Neural progenitor cell (in vitro differentiated cells): ENCODE measurements around the gene SPOCK1. TPM values are rescaled to one million over a fixed set of nuclear protein-coding genes. Genes with fewer than 3 reads are reported as not detected.

Source experiments
- DNase-seq: peaks from one replicate; pipeline ENCODE4 v3.0.0-alpha.2; 2016; ENCODE audit warnings: low spot score
- H2AFZ ChIP-seq: fragments of 200-600 bp; sonication (generic); replicated peaks from 2 replicates; pipeline ENCODE4 v1.6.1; 2016; ENCODE audit warnings: antibody characterized with exemption
- H3F3A ChIP-seq: fragments of 200-600 bp; sonication (generic); 2 replicates; pipeline ENCODE4 v1.6.1; 2016; ENCODE audit warnings: antibody characterized with exemption, low read depth
- H3K27ac ChIP-seq: fragments of 200-600 bp; sonication (generic); 2 replicates; pipeline ENCODE4 v1.5.1; 2016; ENCODE audit warnings: mild to moderate bottlenecking
- H3K27me3 ChIP-seq: fragments of 200-600 bp; sonication (generic); 2 replicates; pipeline ENCODE4 v1.6.1; 2016; ENCODE audit warnings: mild to moderate bottlenecking, moderate library complexity
- H3K36me3 ChIP-seq: fragments of 200-600 bp; sonication (generic); 2 replicates; pipeline ENCODE4 v1.5.1; 2016
- H3K4me1 ChIP-seq: fragments of 200-600 bp; sonication (generic); 2 replicates; pipeline ENCODE4 v1.6.1; 2016; ENCODE audit warnings: mixed run types
- H3K4me2 ChIP-seq: fragments of 200-600 bp; sonication (generic); 2 replicates; pipeline ENCODE4 v1.6.1; 2016
- H3K4me3 ChIP-seq: fragments of 200-600 bp; sonication (generic); 2 replicates; pipeline ENCODE4 v1.5.1; 2016
- H3K79me2 ChIP-seq: fragments of 200-600 bp; sonication (generic); 2 replicates; pipeline ENCODE4 v1.6.1; 2016; ENCODE audit warnings: low read depth
- H3K9ac ChIP-seq: fragments of 200-600 bp; sonication (generic); 2 replicates; pipeline ENCODE4 v1.6.1; 2016
- H3K9me3 ChIP-seq: fragments of 200-600 bp; sonication (generic); 2 replicates; pipeline ENCODE4 v1.5.1; 2016; ENCODE audit warnings: low read depth
- H4K20me1 ChIP-seq: fragments of 200-600 bp; sonication (generic); 2 replicates; pipeline ENCODE4 v1.6.1; 2016; ENCODE audit warnings: low read depth
- H3K27ac Mint-ChIP-seq: 3 replicates; pipeline ENCODE4 v1.8.0; 2021; ENCODE audit warnings: mixed read lengths
- H3K27me3 Mint-ChIP-seq: 2 replicates; pipeline ENCODE4 v1.8.0; 2022; ENCODE audit warnings: low read depth, mild to moderate bottlenecking, inconsistent platforms, moderate library complexity, mixed read lengths; ENCODE audit not compliant: insufficient read depth
- H3K36me3 Mint-ChIP-seq: 3 replicates; pipeline ENCODE4 v1.8.0; 2021; ENCODE audit warnings: mixed read lengths
- H3K4me1 Mint-ChIP-seq: 3 replicates; pipeline ENCODE4 v1.8.0; 2021; ENCODE audit warnings: mixed read lengths
- H3K4me3 Mint-ChIP-seq: 3 replicates; pipeline ENCODE4 v1.8.0; 2021; ENCODE audit warnings: mild to moderate bottlenecking, moderate library complexity, mixed read lengths
- H3K9me3 Mint-ChIP-seq: 3 replicates; pipeline ENCODE4 v1.8.0; 2020; ENCODE audit warnings: mixed read lengths
- EZH2 ChIP-seq: fragments of 200-600 bp; sonication (generic); IDR thresholded peaks from 2 replicates; pipeline ENCODE4 v1.6.1; 2017; ENCODE audit warnings: antibody characterized with exemption, mild to moderate bottlenecking, moderate library complexity
- EZH2phosphoT487 ChIP-seq: fragments of 200-600 bp; sonication (generic); IDR thresholded peaks from 2 replicates; pipeline ENCODE4 v1.6.1; 2017; ENCODE audit warnings: antibody characterized with exemption
- total RNA-seq: library from RNA; depleted of rRNA; stranded (reverse); fragments of >200 nt; gene quantifications from 2 replicates; pipeline ENCODE4 v1.2.3, GENCODE V29; 2015; ENCODE audit warnings: low replicate concordance
- TF ChIP-seq, protein P1 (sequence below): fragments of 200-600 bp; sonication (generic); IDR thresholded peaks from 2 replicates; pipeline ENCODE4 v1.5.1; 2017; ENCODE audit warnings: antibody characterized with exemption, mild to moderate bottlenecking

The SPOCK1 gene
- total RNA-seq, 1 donor from 2014 or later: 6.9 TPM

DNA sequence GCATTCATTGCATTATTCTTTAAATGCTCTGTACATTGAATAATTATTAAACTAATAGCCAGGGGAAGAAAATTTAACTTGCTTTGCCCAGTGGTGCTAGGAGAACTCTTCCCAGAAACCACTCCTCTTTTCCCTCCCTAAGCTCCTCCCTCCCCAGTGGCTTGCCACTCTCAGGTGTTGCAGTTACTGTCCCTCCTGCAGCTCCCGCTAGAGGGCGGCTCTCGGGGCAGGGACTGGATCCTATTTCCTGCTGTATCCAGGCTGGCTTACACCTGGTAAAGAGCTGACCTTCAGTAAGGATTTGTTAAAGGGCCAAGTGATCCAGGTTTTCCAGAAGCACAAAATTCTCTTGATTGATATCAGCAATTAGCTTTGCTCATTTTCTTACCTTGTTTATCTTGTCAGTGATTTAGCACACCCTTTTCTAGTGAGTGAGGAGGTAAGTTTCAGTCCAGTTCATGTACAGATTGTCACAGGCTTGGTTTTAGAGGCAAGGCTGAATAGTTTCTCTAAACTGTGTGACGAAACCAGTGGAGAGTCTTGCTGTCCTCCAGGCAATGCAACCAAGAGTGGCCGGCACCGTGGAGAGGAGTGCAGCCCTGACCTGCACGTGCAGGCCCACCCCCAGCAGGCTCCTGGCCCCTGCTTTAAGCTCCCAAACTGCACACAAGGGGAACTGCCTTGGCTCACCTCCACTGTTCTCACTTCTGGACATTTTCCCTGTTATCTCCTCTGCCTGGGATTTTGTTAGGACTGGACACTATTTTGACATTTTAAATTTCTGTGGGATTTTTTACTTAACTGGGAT lies 423.8 kb downstream of the SPOCK1 start:
- H3K36me3 ChIP-seq: no peaks in the 10 kb centered on the region
- no peak overlapping the region for H3K27ac ChIP-seq
- no peak overlapping the region for H3K9ac ChIP-seq
- no peaks in the 10 kb centered on the region for H3K36me3 Mint-ChIP-seq
- peaks cover 25% of the 10 kb centered on the region for H3K4me1 Mint-ChIP-seq
- peaks cover 5% of the 10 kb centered on the region for H3K4me1 ChIP-seq
- H2AFZ ChIP-seq: no peak overlapping the region
- DNase-seq: peak; percentile 85
- peaks cover 8% of the 10 kb centered on the region for H3K27me3 Mint-ChIP-seq
- H3K4me2 ChIP-seq: no peak overlapping the region
- no peak overlapping the region for H3K4me3 Mint-ChIP-seq
- no peaks in the 10 kb centered on the region for H3K27me3 ChIP-seq
- TF ChIP-seq EZH2: no peak
- TF ChIP-seq, protein P1, sequence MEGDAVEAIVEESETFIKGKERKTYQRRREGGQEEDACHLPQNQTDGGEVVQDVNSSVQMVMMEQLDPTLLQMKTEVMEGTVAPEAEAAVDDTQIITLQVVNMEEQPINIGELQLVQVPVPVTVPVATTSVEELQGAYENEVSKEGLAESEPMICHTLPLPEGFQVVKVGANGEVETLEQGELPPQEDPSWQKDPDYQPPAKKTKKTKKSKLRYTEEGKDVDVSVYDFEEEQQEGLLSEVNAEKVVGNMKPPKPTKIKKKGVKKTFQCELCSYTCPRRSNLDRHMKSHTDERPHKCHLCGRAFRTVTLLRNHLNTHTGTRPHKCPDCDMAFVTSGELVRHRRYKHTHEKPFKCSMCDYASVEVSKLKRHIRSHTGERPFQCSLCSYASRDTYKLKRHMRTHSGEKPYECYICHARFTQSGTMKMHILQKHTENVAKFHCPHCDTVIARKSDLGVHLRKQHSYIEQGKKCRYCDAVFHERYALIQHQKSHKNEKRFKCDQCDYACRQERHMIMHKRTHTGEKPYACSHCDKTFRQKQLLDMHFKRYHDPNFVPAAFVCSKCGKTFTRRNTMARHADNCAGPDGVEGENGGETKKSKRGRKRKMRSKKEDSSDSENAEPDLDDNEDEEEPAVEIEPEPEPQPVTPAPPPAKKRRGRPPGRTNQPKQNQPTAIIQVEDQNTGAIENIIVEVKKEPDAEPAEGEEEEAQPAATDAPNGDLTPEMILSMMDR: peak; percentile 89
- TF ChIP-seq EZH2phosphoT487: no peak
- no peak overlapping the region for H3K27ac Mint-ChIP-seq
- H3K4me3 ChIP-seq: no peak overlapping the region
- H3K9me3 Mint-ChIP-seq: no peaks in the 10 kb centered on the region
- H3F3A ChIP-seq: no peaks in the 10 kb centered on the region
- H3K9me3 ChIP-seq: no peaks in the 10 kb centered on the region
- H4K20me1 ChIP-seq: no peaks in the 10 kb centered on the region
- no peaks in the 10 kb centered on the region for H3K79me2 ChIP-seq

DNA sequence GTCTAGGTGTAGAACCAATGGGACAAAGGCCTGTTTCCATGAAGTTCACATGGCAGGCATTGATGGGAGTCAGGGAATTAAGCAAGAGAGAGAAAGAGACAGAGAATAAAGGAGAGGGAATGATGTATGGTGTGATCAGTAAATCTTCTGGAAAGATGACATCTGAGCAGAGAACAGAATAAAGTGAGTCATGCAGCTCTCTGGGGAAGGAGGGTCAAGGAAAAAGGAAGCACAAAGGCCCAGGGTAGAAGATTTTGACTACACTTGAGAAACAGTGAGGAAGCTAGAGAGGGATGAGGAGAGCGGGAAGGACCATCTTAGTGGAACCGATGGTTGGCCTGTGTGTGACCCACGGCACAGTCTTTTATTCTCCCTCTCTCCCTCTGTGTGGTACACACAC lies 425.9 kb downstream of the SPOCK1 start:
- Mint-ChIP-seq H3K4me3 (no peak overlapping the region), H3K27me3 (peaks cover 6% of the 10 kb centered on the region)

DNA sequence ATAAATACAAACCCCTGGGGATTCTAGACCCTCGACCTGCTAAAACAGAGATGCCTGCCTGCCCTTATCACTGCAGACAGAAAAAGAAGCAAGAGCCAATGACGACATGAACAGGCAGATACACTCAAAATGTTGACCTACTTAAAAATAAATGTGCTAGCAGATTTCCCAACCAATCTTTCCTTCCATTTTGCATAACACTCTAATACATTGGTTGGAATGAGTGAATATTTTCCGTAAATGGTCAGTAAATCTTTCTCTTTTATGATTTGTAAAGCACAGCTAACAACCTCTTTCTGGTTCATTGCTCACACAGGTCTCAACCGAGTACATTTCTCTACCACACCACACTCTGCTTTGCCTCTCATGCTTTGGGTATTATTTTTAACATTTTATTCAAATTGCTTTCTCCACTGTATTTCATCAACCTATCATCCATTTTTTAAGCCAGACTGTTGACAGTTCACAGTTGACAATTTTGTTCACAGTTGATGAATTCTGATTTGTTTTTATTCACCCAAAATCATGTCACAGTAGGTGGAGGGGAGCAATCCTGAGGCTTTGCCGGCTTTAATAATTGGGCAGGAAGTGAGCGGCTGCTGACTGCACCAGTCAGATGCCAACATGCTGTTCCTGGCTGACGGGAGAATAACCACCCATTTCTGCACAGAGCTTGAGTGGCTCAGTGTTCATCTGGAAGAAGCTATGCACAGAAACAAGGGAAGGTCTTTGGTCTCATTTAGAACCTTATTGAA lies 426.6 kb downstream of the SPOCK1 start:
- no peak overlapping the region for H3K4me3 ChIP-seq
- no peaks in the 10 kb centered on the region for H3K27me3 ChIP-seq
- Mint-ChIP-seq H3K27me3 (peaks cover 6% of the 10 kb centered on the region), H3K4me1 (peaks cover 13% of the 10 kb centered on the region), H3K27ac (no peak overlapping the region), H3K36me3 (no peaks in the 10 kb centered on the region), H3K4me3 (no peak overlapping the region), H3K9me3 (no peaks in the 10 kb centered on the region)
- no peaks in the 10 kb centered on the region for H3K36me3 ChIP-seq
- DNase-seq: no peak
- H3K27ac ChIP-seq: no peak overlapping the region
- no peak overlapping the region for H2AFZ ChIP-seq
- H3K4me1 ChIP-seq: no peaks in the 10 kb centered on the region
- no peaks in the 10 kb centered on the region for H3K79me2 ChIP-seq
- H3K9ac ChIP-seq: no peak overlapping the region
- H3K4me2 ChIP-seq: no peak overlapping the region
- H4K20me1 ChIP-seq: no peaks in the 10 kb centered on the region
- no peak for TF ChIP-seq EZH2
- no peaks in the 10 kb centered on the region for H3K9me3 ChIP-seq
- no peaks in the 10 kb centered on the region for H3F3A ChIP-seq

More for the DNA sequence above, 425.9 kb downstream of the SPOCK1 start:
- H3F3A ChIP-seq: no peaks in the 10 kb centered on the region
- Mint-ChIP-seq H3K27ac (no peak overlapping the region), H3K36me3 (no peaks in the 10 kb centered on the region), H3K4me1 (peaks cover 17% of the 10 kb centered on the region), H3K9me3 (no peaks in the 10 kb centered on the region)
- no peaks in the 10 kb centered on the region for H3K36me3 ChIP-seq
- H3K4me3 ChIP-seq: no peak overlapping the region
- no peak overlapping the region for H3K4me2 ChIP-seq
- H3K27me3 ChIP-seq: no peaks in the 10 kb centered on the region
- TF ChIP-seq EZH2phosphoT487 (no peak), EZH2 (no peak)
- TF ChIP-seq, protein P1: no peak
- no peak overlapping the region for H2AFZ ChIP-seq
- no peaks in the 10 kb centered on the region for H3K9me3 ChIP-seq
- DNase-seq: no peak
- no peak overlapping the region for H3K9ac ChIP-seq
- no peaks in the 10 kb centered on the region for H3K4me1 ChIP-seq
- H4K20me1 ChIP-seq: no peaks in the 10 kb centered on the region
- no peak overlapping the region for H3K27ac ChIP-seq
- H3K79me2 ChIP-seq: no peaks in the 10 kb centered on the region

DNA sequence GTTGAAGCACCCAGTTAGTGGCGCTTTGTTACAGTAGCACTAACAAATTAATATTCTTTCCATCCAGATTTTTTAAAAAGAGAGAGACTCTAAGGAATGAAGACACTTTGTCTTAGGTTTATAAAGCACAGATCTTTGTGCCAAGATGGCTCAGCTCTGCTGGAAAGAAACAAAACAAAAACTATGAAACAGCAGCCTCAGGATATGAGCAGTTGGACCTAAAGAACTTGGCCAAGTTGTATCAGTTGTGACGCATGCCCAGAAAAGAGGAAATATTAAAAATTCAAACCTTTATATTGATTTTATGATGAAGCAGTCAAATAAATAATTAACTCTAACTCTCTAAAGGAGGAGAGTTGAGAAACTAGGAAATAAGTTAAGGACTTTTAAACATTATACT lies 427.2 kb downstream of the SPOCK1 start:
- Mint-ChIP-seq H3K4me3 (no peak overlapping the region), H3K36me3 (no peaks in the 10 kb centered on the region), H3K9me3 (no peaks in the 10 kb centered on the region), H3K4me1 (peaks cover 13% of the 10 kb centered on the region), H3K27ac (no peak overlapping the region), H3K27me3 (peaks cover 6% of the 10 kb centered on the region)
- no peak overlapping the region for H3K4me2 ChIP-seq
- no peaks in the 10 kb centered on the region for H4K20me1 ChIP-seq
- DNase-seq: no peak
- no peak overlapping the region for H3K9ac ChIP-seq
- no peaks in the 10 kb centered on the region for H3K79me2 ChIP-seq
- no peaks in the 10 kb centered on the region for H3K36me3 ChIP-seq
- no peak for TF ChIP-seq EZH2phosphoT487
- TF ChIP-seq, protein P1: no peak
- TF ChIP-seq EZH2: no peak
- no peak overlapping the region for H3K4me3 ChIP-seq
- no peaks in the 10 kb centered on the region for H3K27me3 ChIP-seq
- no peaks in the 10 kb centered on the region for H3K9me3 ChIP-seq
- no peaks in the 10 kb centered on the region for H3F3A ChIP-seq
- H3K27ac ChIP-seq: no peak overlapping the region
- no peaks in the 10 kb centered on the region for H3K4me1 ChIP-seq
- no peak overlapping the region for H2AFZ ChIP-seq
